Fibroblast of peridontal ligament (primary cell): ENCODE results near the gene TNS3.

Experiments used
- DNase-seq: peaks from one replicate; pipeline ENCODE4 v3.0.0-alpha.2; 2010; ENCODE audit errors: extremely low read depth

Gene TNS3

DNA sequence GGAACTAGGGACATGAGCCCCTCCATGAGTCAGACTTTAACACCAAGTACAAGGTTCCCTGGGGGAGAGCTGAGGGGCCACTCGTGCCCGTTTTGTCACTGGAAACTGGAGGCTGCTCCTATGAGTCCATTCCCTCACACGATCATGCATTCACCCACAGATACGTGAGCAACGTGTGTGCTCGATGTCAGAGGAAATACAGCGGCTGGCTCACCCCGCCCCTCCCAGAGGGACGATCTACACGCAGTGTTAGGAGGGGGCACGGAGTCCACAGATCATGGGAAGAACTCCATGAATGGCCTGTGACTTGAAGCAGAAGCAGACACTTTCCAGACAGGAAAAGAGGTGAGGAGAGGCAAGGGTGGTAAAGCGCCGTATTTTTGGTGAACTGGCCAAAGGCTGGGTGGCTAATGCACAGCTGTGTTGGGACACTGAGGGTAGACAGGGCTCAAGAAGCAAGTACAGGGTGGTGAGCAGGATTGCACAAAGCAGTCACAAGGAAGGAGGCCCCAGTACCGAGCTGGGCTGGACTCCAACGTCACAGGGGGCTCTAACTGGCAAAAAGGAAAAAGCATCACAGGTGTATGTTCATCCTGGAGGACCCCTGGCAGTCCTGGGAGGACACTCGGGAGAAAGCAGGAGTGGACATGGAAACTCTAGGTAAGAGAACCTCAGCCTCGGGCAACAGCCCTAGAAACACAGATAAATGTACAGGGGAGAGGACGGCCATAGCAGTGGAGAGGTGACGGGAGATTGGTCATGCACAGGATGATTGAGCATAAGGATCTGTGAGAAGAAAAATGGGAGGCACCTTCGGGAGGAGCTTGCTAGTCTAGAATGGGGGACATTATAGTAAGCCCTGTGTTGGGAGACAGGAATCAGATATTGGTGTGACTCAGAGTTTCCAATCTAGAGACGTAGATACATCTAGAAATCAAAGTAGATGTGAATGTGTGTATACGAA is 41.2 kb downstream of the TNS3 start:
- DNase-seq, result no peak

DNA sequence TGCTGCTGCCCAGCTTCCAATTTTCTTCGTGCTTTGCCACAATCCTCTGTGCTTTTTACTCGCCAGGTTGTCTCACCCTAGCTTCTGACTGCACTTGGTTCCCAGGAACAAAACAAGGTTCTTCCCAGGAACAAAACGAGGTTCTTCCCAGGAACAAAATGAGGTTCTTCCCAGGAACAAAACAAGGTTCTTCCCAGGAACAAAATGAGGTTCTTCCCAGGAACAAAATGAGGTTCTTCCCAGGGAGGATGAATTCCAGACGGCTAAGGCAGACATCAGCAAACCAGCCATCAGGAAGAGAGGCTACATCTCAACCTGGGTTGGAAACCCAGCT is 41.9 kb downstream of the TNS3 start:
- DNase-seq, result no peak

DNA sequence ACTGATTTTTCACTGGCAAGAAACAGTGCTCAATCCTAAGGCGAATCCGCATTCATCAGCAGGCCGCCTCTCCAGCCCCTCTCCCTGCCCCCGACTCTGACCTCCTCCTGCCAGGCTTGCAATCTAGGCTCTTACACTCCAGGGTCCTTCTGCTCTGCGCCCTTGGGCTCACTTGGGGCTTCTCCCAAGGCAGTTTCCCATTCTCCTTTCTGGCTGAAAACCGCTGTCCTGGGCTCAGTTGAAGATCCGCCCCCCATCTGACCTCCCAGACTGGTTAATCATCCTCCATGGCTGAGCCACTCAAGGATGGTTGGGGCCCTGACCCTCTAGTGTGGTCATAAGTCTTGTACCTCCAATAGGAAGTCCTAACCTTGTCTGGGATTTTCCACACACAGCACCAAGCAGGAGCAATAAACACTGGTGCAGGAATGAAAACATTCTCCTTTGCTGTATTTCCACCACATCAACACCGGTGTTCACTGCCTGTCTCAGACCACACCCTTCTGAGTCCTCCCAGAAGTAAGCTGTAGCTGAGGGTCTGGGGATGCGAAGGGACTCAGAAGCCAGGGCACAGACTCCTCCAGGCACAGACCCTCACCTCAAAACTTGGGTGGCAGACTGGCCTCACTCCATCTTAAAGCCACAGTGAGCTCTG is 42.4 kb downstream of the TNS3 start:
- no peak for DNase-seq

DNA sequence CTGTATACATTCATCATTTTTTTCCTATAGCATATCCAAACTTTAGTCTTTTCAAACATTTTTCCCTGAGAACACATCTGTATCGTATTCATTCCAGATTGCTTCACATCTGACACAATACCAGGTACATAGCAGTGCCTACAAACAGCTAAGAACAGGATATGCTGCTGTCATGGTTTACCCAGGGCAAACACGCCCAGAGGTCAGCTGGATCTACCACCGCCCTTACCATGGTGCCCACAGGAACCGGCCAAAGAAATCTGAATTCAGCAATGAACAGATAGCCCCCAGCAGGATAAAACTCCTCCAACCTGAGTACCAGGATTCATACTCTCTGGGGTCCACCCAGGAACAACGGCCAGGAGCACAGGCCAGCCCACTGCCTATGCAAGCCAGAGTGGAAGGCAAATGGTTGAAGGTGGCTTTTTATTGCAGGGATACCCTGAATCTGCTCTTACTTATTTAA is 43.0 kb downstream of the TNS3 start:
- no peak for DNase-seq

DNA sequence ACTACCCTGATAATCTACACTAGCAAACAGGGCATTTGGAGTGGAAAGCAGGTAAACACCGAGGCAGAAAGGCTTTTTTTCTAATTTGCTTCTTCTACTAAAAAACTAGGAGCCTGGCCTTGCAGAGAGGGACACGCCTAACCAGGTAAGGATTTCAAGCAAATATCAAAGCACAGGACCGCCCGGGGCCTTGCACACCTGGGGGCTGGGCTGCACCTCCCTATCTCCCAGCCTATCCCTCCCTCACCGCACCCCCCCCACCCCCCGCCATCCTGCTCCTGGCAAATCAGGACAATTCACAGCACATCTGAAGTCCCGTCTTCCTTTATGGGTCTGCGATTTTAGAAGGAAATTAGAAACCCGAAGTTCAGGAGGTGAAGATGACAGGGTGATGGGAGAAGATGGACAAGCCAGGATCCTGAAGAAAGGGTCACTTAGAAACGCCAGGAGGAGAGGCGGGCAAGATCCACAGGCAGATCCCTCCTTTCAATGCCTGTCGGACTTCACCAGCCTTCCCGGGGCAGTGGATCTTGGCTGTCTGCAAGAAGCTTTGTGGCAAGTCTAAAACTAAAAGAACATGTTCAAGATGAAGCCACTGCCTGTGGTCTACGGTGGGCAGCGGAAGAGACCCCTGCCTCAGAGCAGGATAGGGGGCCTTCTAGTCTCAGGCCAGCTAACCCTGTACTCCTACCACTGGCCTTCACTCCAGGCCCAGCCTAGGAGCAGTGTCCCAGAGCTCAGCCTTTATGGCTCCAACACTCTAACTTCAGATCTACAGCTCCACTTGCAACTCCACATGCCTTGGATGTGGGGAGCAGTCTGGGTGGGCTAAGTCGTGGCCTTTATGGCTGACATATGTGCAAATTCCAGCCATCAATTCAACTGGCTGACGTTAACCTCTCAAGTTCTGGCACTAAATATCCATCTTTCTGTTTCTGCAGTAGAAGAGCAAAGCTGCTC is 43.9 kb downstream of the TNS3 start:
- DNase-seq, result peak; percentile 23

DNA sequence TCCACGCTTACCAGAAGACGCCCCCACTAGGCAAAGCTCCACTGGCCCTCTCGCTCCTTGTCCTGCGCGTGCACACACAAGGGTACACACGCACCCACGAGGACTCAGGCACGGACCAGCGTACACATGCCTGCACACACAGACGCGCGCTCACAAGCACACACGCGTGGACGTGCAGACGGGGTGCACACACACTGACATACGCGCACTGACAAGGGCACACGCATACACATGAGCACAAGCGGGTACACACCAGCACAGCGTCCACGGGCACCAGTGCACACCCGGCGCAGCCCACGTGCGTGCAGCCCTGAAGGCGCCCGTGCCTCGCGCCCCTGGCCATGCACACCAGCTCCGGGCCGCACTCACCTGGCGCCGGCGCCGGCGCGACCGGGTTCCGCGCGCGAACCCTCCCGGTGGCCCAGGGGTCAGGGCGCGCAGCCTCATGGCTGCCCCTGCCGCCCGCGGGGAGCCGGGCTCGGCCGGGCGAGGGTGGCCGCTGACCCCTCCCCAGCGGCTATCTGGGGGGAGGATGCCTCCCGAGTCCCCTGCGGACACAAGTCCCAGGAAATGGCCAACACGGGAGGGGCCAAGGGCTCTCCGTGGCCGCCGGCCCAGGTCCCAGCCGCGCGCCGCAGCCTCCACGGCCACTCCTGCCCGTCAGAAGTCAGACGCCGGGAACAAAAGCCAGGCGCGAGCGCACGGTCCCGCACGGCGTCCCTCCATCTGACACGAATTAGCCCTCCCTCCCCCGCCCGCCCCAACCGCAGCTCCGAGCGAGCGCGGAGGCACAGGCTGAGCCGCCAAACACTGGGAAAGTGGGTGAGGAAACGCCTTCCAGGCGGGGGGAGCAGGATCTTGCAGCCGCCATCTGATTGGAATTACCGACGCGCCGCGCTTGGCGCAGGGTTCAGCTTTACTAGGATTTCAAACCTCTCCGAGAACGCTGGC is 45.0 kb downstream of the TNS3 start:
- peak; percentile 92 for DNase-seq

DNA sequence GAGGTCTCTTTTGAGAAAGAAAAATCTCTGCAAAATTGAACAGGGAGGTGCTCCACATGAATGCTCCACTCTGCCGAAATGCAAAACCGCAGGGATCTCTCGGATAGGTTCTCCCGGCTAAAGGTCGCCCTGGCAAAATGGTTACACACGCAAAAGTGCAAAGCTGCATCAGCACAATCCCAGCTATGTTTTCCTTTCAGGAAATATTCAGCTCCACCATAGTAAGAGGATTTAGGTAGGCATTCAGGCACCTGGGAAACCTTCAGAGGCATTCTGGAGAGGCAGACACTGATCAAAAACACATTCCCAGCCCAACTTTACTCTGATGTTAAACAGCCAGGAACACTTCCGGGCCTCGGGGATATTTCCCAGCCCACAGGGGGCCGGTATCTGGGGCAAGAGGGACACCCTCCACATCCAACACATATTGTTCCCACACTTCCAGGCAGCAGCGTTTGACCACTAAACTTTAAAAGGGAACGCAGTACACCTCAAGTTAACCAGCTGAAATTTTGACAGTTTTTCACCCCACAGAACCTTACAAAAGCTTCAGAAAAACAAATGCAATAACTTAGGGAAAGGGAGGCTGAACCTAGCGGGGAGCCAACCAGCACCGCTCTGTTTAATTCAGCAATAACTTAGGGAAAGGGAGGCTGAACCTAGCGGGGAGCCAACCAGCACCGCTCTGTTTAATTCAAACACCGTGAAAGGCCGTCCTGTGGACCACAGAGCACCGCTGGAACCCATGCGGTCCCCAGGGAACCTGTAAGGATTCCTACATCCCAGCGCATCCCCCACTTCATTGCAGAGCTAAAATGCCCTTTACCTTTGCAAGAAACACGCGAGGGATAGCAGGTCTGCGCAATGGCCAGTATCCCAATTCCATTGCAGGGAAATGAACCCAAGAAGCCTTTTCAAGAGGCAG is 45.9 kb downstream of the TNS3 start:
- peak; percentile 38 for DNase-seq

DNA sequence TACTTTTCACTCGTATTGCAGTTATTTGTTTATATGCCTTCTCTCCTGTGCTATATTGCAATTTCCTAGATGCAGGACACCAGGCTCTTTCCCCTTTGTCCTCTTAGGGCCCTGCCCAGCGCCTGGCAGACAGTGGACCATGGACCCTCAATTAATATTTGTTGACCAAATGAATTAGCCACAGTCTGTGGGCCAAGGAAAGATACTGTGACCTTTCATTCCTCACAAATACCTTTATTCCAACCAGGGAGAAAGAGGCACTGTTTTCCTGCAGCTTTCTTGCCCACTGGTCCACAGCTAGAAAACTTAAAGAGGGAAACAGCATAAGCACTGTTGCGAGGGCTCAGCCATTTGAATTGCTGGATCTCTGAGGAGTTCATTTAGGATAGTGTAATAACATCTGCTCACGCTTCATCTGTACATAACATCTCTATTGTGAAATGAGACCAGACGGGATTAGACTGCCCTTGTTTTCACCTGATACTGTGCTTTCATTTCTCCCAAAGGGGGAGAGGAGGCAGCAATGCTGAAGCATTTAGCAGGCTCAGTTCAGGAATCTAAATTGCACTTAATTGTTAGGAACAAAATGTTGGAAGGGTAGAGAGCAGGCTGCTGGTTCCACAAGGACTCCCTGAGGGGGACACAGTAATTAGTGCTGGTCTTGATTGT is 46.7 kb downstream of the TNS3 start:
- peak; percentile 53 for DNase-seq

DNA sequence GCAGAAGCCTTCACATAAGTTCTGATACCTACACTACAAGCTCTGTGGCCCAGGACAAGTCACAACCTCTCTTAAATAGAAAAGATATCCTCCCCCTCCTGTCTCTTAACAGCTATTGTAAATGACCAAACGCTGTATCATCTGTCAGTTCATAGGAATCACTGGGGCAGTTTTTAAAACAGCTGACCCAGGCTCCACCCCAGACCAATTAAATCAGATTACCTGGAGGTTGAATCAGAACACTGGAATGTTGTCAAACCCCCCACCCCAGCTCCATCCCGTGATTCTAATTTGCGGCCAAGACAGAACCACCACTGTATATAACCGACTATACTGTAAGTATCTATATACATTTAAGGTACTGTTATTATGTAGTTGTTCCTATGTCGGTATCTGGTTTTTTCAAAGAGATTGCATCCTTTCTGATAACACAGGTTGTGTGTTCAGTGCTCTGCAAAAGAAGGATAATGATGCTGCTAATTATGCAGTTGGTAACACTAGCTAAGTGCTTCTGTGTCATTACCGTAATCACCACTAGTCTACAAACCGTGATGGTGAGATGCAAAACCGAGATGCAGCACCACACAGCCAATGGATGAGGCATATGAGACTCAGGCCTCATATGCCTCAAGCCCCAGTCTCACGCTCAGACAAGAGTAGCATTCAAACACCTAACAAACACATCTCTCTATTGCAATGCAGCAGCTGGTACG is 47.4 kb downstream of the TNS3 start:
- no peak for DNase-seq

DNA sequence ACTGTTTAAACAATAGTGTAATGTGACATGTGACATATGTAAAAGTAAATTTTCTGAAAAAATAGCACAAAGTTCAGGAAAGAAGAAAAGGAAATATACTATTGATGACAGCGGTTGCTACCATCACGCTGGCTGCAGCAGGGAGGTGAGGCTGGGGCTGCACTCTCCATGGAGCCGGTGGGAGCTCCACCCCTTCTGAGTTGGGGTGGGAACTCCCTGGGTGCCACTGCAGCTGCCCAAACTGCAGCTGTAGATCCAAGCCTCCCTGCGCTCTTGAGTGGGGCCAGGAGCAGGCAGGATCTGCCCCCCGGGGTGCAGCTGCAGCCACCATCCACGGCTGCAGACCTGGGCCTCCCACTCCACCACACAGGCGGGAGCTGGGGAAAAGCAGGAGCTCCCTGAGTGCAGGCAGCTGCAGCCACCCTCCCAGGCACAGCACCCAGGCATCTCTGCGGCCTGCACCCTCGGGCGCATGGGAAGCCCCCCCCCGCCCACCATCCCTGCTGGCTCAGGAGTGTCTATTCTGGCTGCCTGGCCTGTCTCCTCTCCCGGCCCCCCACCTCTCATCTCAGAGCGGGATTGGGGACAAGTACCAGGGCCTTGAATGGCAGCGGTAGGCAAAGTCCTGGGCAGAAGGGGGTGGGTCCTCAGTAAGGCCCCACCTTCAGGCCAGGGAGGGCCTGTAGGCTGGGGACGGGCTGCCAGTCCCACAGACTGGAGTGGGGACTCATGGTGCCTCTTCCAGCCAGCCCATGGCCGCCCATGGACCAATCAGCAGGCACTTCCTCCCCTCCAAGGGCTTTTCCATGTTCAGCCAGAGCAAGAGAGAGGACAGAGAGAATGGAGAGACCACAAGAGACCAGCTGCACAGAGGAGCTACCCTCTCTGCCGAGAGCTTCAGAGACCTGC is 50.1 kb downstream of the TNS3 start:
- DNase-seq, result no peak

DNA sequence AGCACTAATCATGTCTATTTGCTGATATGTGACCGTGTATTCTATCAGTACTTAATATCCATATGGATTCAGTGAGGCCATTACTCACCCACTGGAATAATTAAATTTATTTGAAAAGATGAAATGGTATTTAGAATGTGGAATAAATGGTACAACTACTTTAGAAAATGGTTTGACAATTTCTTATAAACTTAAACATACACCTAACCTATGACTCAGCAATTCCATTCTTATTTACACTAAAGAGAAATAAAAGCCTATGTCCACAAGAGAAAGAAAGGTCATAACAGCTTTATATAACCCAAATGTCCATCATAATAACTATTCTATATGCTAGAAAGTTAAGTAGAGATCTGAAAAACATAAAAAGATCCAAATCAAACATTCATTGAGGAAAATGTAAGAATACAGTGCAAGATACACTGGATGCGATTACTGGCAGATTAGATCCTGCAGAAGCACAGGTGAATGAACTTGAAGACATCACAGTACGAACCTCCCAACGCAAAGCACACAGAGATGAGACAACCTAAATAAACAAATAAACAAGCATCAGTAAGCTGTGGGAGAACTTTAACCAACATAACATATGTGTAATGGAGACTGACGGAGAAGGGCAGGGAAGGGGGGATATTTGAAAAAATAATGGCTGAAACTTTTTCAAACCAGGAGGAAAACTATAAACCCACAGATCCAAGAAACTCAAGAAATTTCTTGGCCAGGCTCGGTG is 51.9 kb downstream of the TNS3 start:
- no peak for DNase-seq

DNA sequence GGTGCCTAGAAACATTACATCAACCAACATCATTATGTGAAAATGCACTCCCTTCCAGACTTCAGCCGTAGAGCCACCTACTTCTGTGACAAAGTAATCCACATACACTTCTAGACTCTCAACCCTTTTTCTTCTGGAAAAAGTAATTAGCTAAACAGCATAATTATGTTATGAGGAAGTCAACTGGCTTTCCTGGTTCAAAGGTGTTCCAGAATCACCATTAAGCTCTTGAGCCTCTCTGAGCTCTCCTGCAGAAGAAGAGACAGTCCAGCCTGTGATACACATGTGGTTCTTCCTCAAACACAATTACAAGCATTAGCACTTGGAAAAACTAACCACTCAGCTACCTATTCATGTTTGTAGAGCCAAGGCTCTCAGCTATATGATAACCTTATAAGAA is 52.5 kb downstream of the TNS3 start:
- no peak for DNase-seq

DNA sequence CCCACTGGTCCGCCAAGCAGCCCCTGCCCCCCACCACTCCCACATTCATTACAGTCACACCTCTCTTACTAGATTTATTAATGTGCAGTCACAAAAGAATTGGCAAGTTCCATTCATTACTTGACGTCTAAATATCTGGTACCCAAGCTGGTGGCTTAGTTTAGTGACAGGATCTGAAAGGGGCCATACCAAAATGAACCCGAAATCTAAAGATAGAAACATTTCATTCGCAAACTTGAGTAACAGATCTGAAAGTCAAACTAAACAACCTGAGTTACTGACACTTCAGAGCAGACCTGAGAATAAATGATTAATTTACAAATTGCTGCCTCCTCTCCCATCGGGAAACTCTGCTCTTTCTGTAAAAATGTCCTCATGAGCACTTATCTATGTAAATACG is 53.4 kb downstream of the TNS3 start:
- no peak for DNase-seq

DNA sequence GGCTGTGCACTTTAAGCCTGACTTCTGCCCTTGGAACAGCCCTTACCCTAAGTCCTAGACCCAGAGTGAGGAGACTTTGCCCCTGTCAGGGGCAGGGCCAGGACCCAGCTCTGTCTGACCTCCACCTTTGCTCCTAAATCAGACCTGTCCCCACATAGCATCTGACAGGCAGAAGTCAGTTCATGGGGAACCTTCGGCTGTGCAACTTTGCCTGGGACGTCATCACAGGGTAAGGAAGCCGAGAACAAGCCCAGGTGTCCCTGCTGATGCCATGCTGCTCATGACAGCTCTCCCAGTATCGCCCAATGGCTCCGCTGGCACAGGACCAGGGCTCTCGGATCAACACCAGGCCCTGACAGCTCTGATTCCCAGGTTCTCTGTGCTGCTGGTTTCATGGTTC is 55.4 kb downstream of the TNS3 start:
- no peak for DNase-seq

DNA sequence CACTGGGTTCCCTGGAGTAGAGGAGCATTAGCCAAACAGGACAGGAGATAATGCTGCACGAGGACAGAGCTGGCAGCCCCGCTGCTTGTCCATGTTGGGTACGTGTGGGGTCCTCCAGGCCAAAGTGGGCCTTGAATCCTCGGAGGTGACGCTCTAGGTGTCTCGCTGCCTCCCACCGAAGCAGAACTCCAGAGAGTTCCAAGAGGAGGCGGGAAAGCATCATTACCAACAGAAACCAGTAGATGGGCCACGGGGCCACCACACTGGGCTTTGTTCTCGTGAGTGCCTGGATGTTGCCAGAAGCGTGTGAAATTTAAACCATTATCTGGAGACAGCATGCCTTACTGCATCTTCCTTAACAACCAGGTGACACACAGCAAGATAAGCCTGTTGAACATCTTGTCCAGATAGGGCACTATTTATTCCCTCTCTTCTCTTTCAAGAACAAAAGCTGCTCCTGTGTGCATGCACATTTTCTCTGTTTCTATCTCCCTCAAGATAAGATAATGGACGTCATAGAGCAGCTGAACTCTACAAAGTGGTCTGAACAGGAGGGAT is 56.8 kb downstream of the TNS3 start:
- DNase-seq, result no peak

DNA sequence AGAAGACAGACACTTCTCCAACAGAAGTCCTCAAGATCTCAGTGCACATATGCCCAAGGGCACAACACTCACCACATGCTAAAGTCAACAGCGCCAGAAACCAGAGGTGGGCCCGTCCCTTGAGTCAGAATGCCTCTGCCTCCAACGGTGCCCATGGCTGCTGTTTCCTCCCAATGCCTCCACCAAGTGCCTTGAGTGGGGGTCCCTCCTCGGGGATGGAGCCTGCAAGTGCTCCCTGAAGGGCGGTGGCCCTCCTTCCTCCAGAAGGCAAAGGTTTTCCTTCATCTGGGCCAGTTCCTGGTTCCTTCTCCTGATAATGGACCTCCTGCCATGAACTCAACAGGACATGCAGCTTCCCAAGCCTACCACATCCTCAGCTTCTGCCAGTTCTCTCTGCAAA is 58.5 kb downstream of the TNS3 start:
- DNase-seq, result no peak
